ENCODE data around the gene SLC25A29.

The SLC25A29 gene

DNA sequence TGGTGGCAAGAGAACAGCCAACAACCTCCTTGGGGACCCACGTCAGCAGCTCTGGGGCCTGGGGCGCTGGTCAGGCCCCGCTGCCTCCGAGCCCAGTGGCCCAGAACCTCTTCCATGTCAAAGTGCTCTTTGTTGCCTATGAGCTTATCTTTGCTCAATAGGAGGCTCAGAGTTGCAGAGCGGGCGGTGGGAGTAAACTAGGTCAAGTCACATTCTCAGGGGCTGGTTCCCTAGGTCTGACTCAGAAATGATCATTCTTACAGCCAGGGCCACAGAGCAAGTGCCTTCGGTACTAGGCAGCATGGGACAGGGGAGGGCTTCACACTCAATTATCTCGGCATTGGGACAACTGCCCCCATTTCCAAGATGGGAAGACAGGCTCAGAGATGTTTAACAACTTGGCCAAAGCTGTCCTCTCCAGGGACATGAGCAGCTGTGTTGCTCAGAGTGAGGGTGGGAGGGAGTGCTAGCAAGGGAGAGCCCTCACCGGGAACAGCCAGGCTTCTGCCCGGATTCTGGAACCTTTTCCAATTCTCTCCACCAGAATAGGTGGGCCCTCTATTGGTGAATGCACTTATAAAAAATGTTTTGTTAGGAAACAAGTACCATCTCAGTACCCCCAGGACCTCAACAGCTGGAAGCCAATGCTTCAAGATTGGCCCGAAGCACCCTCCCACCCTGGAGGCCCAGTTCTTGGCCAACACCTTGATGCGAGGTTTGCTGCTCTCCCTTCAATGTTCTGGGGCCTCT is 11.9 kb downstream of the SLC25A29 start:
- H3K36me3 ChIP-seq (ENCODE audit: control insufficient read depth, low read length): no peaks in the 10 kb centered on the region
- H3K4me1 ChIP-seq (ENCODE audit: control insufficient read depth, low read length): peaks cover 60% of the 10 kb centered on the region
- no peaks in the 10 kb centered on the region for H3K9me2 ChIP-seq (replicated peaks; ENCODE audit: control insufficient read depth, low read length)
- no peak overlapping the region for H3K4me3 ChIP-seq (ENCODE audit: low read length)
- peaks cover 4% of the 10 kb centered on the region for H3F3A ChIP-seq (ENCODE audit: control insufficient read depth, insufficient read depth)
- no peaks in the 10 kb centered on the region for H3K27me3 ChIP-seq (ENCODE audit: control insufficient read depth, low read length)
- H3K79me2 ChIP-seq (ENCODE audit: control insufficient read depth, low read length): no peaks in the 10 kb centered on the region
- H4K20me1 ChIP-seq (ENCODE audit: control insufficient read depth, insufficient read depth, low read depth, low read length): no peaks in the 10 kb centered on the region
- no peak overlapping the region; the same call in 1 of the 2 replicates for H3K4me2 ChIP-seq (ENCODE audit: low read length)
- H3K9me3 ChIP-seq (ENCODE audit: control insufficient read depth, insufficient read depth, low read length): no peaks in the 10 kb centered on the region
- no peak overlapping the region for H3K27ac ChIP-seq (ENCODE audit: low read depth, low read length)
- TF ChIP-seq, protein P1, sequence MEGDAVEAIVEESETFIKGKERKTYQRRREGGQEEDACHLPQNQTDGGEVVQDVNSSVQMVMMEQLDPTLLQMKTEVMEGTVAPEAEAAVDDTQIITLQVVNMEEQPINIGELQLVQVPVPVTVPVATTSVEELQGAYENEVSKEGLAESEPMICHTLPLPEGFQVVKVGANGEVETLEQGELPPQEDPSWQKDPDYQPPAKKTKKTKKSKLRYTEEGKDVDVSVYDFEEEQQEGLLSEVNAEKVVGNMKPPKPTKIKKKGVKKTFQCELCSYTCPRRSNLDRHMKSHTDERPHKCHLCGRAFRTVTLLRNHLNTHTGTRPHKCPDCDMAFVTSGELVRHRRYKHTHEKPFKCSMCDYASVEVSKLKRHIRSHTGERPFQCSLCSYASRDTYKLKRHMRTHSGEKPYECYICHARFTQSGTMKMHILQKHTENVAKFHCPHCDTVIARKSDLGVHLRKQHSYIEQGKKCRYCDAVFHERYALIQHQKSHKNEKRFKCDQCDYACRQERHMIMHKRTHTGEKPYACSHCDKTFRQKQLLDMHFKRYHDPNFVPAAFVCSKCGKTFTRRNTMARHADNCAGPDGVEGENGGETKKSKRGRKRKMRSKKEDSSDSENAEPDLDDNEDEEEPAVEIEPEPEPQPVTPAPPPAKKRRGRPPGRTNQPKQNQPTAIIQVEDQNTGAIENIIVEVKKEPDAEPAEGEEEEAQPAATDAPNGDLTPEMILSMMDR (IDR thresholded peaks at IDR 0.05; ENCODE audit: low read depth, low read length, poor library complexity, severe bottlenecking): no peak
- no peak for TF ChIP-seq EZH2phosphoT487 (IDR thresholded peaks at IDR 0.05; ENCODE audit: borderline replicate concordance, low read length)

DNA sequence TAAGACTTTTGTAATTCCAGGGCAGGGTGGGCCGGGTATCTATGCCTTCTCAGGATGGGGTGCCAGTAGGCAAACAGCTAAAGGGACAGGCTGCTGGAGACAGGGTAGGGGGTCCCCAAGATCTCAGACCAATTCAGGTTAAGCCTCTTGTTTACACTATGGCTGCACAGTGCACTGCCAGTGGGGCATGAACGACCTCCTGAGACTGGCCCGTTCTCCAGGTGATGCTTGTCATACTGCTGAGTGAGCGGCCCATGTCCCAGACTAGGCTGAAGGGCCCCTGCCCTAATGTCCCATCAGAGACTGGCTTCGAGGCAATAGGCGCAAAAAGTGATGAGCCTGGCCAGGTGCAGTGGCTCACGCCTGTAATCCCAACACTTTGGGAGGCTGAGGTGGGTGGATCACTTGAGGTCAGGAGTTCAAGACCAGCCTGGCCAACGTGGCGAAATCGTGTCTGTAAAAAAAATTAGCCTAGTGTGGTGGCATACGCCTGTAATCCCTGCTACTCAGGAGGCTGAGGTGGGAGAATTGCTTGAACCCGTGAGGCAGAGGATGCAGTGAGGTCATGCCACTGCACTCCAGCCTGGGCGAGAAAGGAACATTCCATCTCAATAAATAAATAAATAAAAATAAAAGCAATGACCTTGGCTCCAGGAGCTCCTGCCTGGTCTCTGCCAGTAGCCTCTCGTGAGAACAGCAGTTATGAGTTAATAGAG is 12.6 kb downstream of the SLC25A29 start:
- Histone ChIP-seq H3K4me1 (ENCODE audit: control insufficient read depth, low read length) (peaks cover 53% of the 10 kb centered on the region), H3K27ac (ENCODE audit: low read depth, low read length) (no peak overlapping the region), H3K79me2 (ENCODE audit: control insufficient read depth, low read length) (no peaks in the 10 kb centered on the region), H3K4me2 (ENCODE audit: low read length) (no peak overlapping the region), H3K9me3 (ENCODE audit: control insufficient read depth, insufficient read depth, low read length) (no peaks in the 10 kb centered on the region), H3K9me2 (replicated peaks; ENCODE audit: control insufficient read depth, low read length) (no peaks in the 10 kb centered on the region), H4K20me1 (ENCODE audit: control insufficient read depth, insufficient read depth, low read depth, low read length) (no peaks in the 10 kb centered on the region), H3F3A (ENCODE audit: control insufficient read depth, insufficient read depth) (peaks cover 4% of the 10 kb centered on the region), H3K4me3 (ENCODE audit: low read length) (no peak overlapping the region), H3K36me3 (ENCODE audit: control insufficient read depth, low read length) (no peaks in the 10 kb centered on the region), H3K27me3 (ENCODE audit: control insufficient read depth, low read length) (no peaks in the 10 kb centered on the region)
- no peak for TF ChIP-seq EZH2phosphoT487 (IDR thresholded peaks at IDR 0.05; ENCODE audit: borderline replicate concordance, low read length)
- TF ChIP-seq, protein P1 (IDR thresholded peaks at IDR 0.05; ENCODE audit: low read depth, low read length, poor library complexity, severe bottlenecking): no peak

DNA sequence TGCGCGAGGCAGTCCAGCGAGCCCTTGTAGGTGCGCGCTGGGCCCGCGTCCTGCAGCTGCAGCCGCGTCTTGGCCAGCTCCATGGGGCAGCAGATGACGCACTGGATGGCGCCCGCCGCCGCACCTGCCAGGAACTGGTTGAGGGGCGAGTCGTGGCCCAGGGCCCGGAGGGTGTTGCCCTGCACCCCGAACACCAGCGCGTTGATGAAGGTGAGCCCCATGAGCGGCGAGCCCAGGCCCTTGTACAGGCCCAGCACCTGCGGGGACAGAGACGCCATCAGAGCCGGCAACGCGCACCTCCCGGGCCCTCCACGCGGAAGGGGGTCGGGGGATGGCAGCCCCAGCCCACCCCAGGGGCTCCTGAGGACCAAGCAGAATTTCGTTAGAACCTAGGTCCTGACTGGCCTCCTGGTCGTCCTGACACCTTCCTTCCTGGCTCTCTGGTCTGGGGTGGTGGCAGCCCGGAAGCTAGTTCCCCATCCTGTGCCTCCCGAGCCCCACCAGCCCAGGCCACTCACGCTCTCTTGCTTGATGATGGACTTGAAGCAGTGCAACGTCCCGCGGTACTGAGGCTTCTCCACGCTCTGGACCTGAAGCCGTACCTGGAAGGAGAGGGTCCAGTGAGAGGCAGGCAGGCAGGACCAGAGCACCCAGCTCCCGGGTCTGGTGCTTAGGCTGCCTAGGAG is 13.3 kb downstream of the SLC25A29 start:
- Histone ChIP-seq H3K4me2 (ENCODE audit: low read length) (no peak overlapping the region), H3K79me2 (ENCODE audit: control insufficient read depth, low read length) (no peaks in the 10 kb centered on the region), H3K9me2 (replicated peaks; ENCODE audit: control insufficient read depth, low read length) (no peaks in the 10 kb centered on the region), H3K27ac (ENCODE audit: low read depth, low read length) (no peak overlapping the region), H3K4me3 (ENCODE audit: low read length) (no peak overlapping the region), H4K20me1 (ENCODE audit: control insufficient read depth, insufficient read depth, low read depth, low read length) (no peaks in the 10 kb centered on the region), H3K27me3 (ENCODE audit: control insufficient read depth, low read length) (no peaks in the 10 kb centered on the region), H3F3A (ENCODE audit: control insufficient read depth, insufficient read depth) (peaks cover 4% of the 10 kb centered on the region), H3K9me3 (ENCODE audit: control insufficient read depth, insufficient read depth, low read length) (no peaks in the 10 kb centered on the region), H3K4me1 (ENCODE audit: control insufficient read depth, low read length) (peaks cover 46% of the 10 kb centered on the region), H3K36me3 (ENCODE audit: control insufficient read depth, low read length) (no peaks in the 10 kb centered on the region)
- TF ChIP-seq, protein P1 (IDR thresholded peaks at IDR 0.05; ENCODE audit: low read depth, low read length, poor library complexity, severe bottlenecking): no peak
- no peak for TF ChIP-seq EZH2phosphoT487 (IDR thresholded peaks at IDR 0.05; ENCODE audit: borderline replicate concordance, low read length)
